ENCODE measurements around the gene LNP1.
"Not testable (repeated sequence)": the region's sequence is repeated elsewhere in the genome, so short reads cannot be mapped to it uniquely, and the experiment has no call there.

DNA sequence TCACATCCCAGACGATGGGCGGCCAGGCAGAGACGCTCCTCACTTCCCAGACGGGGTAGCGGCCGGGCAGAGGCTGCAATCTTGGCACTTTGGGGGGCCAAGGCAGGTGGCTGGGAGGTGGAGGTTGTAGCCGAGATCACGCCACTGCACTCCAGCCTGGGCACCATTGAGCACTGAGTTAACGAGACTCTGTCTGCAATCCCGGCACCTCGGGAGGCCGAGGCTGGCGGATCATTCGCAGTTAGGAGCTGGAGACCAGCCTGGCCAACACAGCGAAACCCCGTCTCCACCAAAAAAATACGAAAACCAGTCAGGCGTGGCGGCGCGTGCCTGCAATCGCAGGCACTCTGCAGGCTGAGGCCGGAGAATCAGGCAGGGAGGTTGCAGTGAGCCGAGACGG is 77.2 kb downstream of the LNP1 start:
- TF ChIP-seq, protein P1, sequence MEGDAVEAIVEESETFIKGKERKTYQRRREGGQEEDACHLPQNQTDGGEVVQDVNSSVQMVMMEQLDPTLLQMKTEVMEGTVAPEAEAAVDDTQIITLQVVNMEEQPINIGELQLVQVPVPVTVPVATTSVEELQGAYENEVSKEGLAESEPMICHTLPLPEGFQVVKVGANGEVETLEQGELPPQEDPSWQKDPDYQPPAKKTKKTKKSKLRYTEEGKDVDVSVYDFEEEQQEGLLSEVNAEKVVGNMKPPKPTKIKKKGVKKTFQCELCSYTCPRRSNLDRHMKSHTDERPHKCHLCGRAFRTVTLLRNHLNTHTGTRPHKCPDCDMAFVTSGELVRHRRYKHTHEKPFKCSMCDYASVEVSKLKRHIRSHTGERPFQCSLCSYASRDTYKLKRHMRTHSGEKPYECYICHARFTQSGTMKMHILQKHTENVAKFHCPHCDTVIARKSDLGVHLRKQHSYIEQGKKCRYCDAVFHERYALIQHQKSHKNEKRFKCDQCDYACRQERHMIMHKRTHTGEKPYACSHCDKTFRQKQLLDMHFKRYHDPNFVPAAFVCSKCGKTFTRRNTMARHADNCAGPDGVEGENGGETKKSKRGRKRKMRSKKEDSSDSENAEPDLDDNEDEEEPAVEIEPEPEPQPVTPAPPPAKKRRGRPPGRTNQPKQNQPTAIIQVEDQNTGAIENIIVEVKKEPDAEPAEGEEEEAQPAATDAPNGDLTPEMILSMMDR (IDR thresholded peaks at IDR 0.05) = not testable (repeated sequence)
- TF ChIP-seq POLR2A (IDR thresholded peaks at IDR 0.05) = not testable (repeated sequence)
